ENCODE measurements around the gene TSBP1. TPM values are rescaled to one million over a fixed set of nuclear protein-coding genes. Genes with fewer than 3 reads are reported as not detected.

The TSBP1 gene
- not detected for total RNA-seq

GRCh38 chr6:32371803-32372202 lies at the start of gene TSBP1:
Gene TSBP1 (minus strand): TSS chr6:32371903. CDS start chr6:32371706, 197 bp downstream.
- intact Hi-C loops (cut with DNase I), result no loop called here
- H3K36me3 ChIP-seq, result no peaks in the 10 kb centered on the region
- H3K27me3 ChIP-seq, result no peaks in the 10 kb centered on the region
- H3K9me3 ChIP-seq, result no peaks in the 10 kb centered on the region
- no peak for DNase-seq (ENCODE audit: extremely low spot score in 2 of 2)
- H3K4me1 ChIP-seq, result no peaks in the 10 kb centered on the region
- no peak within 1 kb of the TSS for H3K4me3 ChIP-seq
- no peak within 1 kb of the TSS for H3K27ac ChIP-seq
- no peak for TF ChIP-seq CTCF (IDR thresholded peaks at IDR 0.05)
- TF ChIP-seq POLR2A (IDR thresholded peaks at IDR 0.05), result no peak
- TF ChIP-seq POLR2AphosphoS5 (IDR thresholded peaks at IDR 0.05; ENCODE audit: insufficient read depth in 1 of 2, low read depth in 1 of 2), result no peak

GRCh38 chr6:32416036-32416435 lies 44.3 kb upstream of the TSBP1 start:
- no peaks in the 10 kb centered on the region for H3K9me3 ChIP-seq
- intact Hi-C loops (cut with DNase I), result loop anchor here (10.0 kb wide), 1 partner anchor 379 kb away; no protein-coding TSS in a partner anchor
- H3K36me3 ChIP-seq, result no peaks in the 10 kb centered on the region
- no peaks in the 10 kb centered on the region for H3K27me3 ChIP-seq
- no peaks in the 10 kb centered on the region for H3K4me1 ChIP-seq
- no peak overlapping the region for H3K4me3 ChIP-seq
- TF ChIP-seq CTCF (IDR thresholded peaks at IDR 0.05) (no peak), POLR2AphosphoS5 (IDR thresholded peaks at IDR 0.05; ENCODE audit: insufficient read depth in 1 of 2, low read depth in 1 of 2) (no peak), POLR2A (IDR thresholded peaks at IDR 0.05) (no peak)
- no peak overlapping the region for H3K27ac ChIP-seq
- DNase-seq (ENCODE audit: extremely low spot score in 2 of 2), result no peak

- Histone ChIP-seq H3K9me3 (no peaks in the 10 kb centered on the region), H3K36me3 (no peaks in the 10 kb centered on the region), H3K4me3 (no peak overlapping the region), H3K27ac (no peak overlapping the region), H3K4me1 (no peaks in the 10 kb centered on the region), H3K27me3 (no peaks in the 10 kb centered on the region)
- TF ChIP-seq POLR2AphosphoS5 (IDR thresholded peaks at IDR 0.05; ENCODE audit: insufficient read depth in 1 of 2, low read depth in 1 of 2) (no peak), POLR2A (IDR thresholded peaks at IDR 0.05) (no peak), CTCF (IDR thresholded peaks at IDR 0.05) (peak; percentile 93 to 98 (median 95))
- no peak for DNase-seq (ENCODE audit: extremely low spot score in 2 of 2)
- intact Hi-C loops (cut with DNase I), result loop anchor here (10.0 kb wide), 1 partner anchor 379 kb away; no protein-coding TSS in a partner anchor
These were observed 43.9 kb upstream of the TSBP1 start for GRCh38 chr6:32415521-32416019.

GRCh38 chr6:32413427-32414047 lies 41.8 kb upstream of the TSBP1 start:
- DNase-seq (ENCODE audit: extremely low spot score in 2 of 2), result no peak
- Histone ChIP-seq H3K9me3 (no peaks in the 10 kb centered on the region), H3K27me3 (no peaks in the 10 kb centered on the region), H3K27ac (no peak overlapping the region), H3K4me1 (no peaks in the 10 kb centered on the region), H3K4me3 (no peak overlapping the region), H3K36me3 (no peaks in the 10 kb centered on the region)
- intact Hi-C loops (cut with DNase I), result loop anchor here (10.0 kb wide), 1 partner anchor 381 kb away; no protein-coding TSS in a partner anchor
- TF ChIP-seq POLR2A (IDR thresholded peaks at IDR 0.05) (no peak), POLR2AphosphoS5 (IDR thresholded peaks at IDR 0.05; ENCODE audit: insufficient read depth in 1 of 2, low read depth in 1 of 2) (no peak), CTCF (IDR thresholded peaks at IDR 0.05) (peak; percentile 84 to 90 (median 89))
